HepG2 (cell line): ENCODE data around the gene ATG5. TPM values are rescaled to one million over a fixed set of nuclear protein-coding genes. Genes with fewer than 3 reads are reported as not detected.

ENCODE experiments used
- ATAC-seq: fragments of 200-7000 bp; cut with Tn5 transposase; 3 replicates; pipeline ENCODE4 v1.9.1; 2020; ENCODE audit warnings: mild to moderate bottlenecking, moderate library complexity
- BruUV-seq: library from RNA; stranded (reverse); fragments of 400-500 nt; replicated peaks from 2 replicates; lab custom pipeline; 2021; lab: Mats Ljungman, UMichigan
- CTCF ChIA-PET: fragments of 300-600 bp; formaldehyde crosslinking; extraction: SDS; loops from one replicate; lab custom pipeline; 2021; ENCODE audit warnings: low total read pairs, inconsistent platforms, low intra/inter-chr PET ratio; lab: Yijun Ruan, JAX
- POLR2A ChIA-PET: fragments of 350-600 bp; sonication (Branson Sonifier 250); formaldehyde crosslinking; loops from one replicate; lab custom pipeline; 2020; ENCODE audit warnings: antibody characterized with exemption, inconsistent platforms; lab: Yijun Ruan, JAX
- DNase-seq: peaks from one replicate; pipeline ENCODE4 v3.0.0-alpha.2; 2015; ENCODE audit warnings: low spot score
- FAIRE-seq: peaks from 3 replicates; lab custom pipeline; 2011; peaks lifted over from hg19 to GRCh38; lab: Jason Lieb, UNC
- H2AFZ ChIP-seq: one replicate; pipeline ENCODE4 v1.6.1; 2011; ENCODE audit warnings: low read length, inconsistent platforms
- H3K27ac ChIP-seq: fragments of 300-600 bp; 3 replicates; pipeline ENCODE4 v1.8.0; 2011; ENCODE audit warnings: mixed run types, mild to moderate bottlenecking, mixed read lengths, low read length, inconsistent platforms; ENCODE audit not compliant: insufficient read depth; ENCODE audit errors: extremely low read length
- H3K27me3 ChIP-seq, 2 experiments: fragments of 200-600 bp in 1 of 2; 2 replicates in 1 of 2; 3 replicates in 1 of 2; pipeline versions ENCODE4 v1.6.0 to v1.8.0; 2011; ENCODE audit warnings: low read length in 2 of 2, mild to moderate bottlenecking in 2 of 2, moderate library complexity in 2 of 2, inconsistent platforms in 1 of 2; ENCODE audit not compliant: insufficient read depth in 2 of 2, control insufficient read depth in 1 of 2
- H3K36me3 ChIP-seq, 2 experiments: fragments of 200-600 bp in 1 of 2; replicated peaks in 1 of 2; 2 replicates in 1 of 2; 3 replicates in 1 of 2; pipeline versions ENCODE4 v1.5.1 to v1.8.0; 2011; ENCODE audit warnings: low read length in 2 of 2, inconsistent platforms in 1 of 2; ENCODE audit not compliant: insufficient read depth in 2 of 2, control insufficient read depth in 1 of 2
- H3K4me1 ChIP-seq: 2 replicates; pipeline ENCODE4 v1.5.1; 2012; ENCODE audit warnings: low read length, inconsistent platforms; ENCODE audit not compliant: insufficient read depth
- H3K4me2 ChIP-seq: 2 replicates; pipeline ENCODE4 v1.6.0; 2011; ENCODE audit warnings: low read depth, low read length, inconsistent platforms
- H3K4me3 ChIP-seq, 3 experiments: fragments of 200-600 bp in 1 of 3; sonication (generic), shearing (Covaris generic) in 1 of 3; replicated peaks in 1 of 3; 2 replicates each; pipeline ENCODE4 v1.5.1; 2011 to 2016; ENCODE audit warnings: low read length in 3 of 3, inconsistent platforms in 2 of 3, low read depth in 2 of 3, mild to moderate bottlenecking in 2 of 3, control low read depth in 1 of 3, mixed read lengths in 1 of 3; ENCODE audit not compliant: insufficient read depth in 1 of 3
- H3K79me2 ChIP-seq: one replicate; pipeline ENCODE4 v1.6.1; 2011; ENCODE audit warnings: low read length, inconsistent platforms; ENCODE audit not compliant: insufficient read depth
- H3K9ac ChIP-seq: 2 replicates; pipeline ENCODE4 v1.6.0; 2011; ENCODE audit warnings: mild to moderate bottlenecking, low read depth, low read length, inconsistent platforms; ENCODE audit not compliant: insufficient read depth
- H3K9me3 ChIP-seq: 2 replicates; pipeline ENCODE4 v1.5.1; 2012; ENCODE audit warnings: mild to moderate bottlenecking, low read length
- H4K20me1 ChIP-seq: 2 replicates; pipeline ENCODE4 v1.6.0; 2011; ENCODE audit warnings: inconsistent platforms, mild to moderate bottlenecking, low read length, moderate library complexity; ENCODE audit not compliant: insufficient read depth
- ESRRA ChIP-seq: sonication (generic); formaldehyde crosslinking; IDR thresholded peaks from 2 replicates; pipeline ENCODE4 v1.5.1; 2020; ENCODE audit warnings: mild to moderate bottlenecking, low read depth, missing genetic modification reagents
- GFI1 ChIP-seq: sonication (generic); formaldehyde crosslinking; IDR thresholded peaks from 2 replicates; pipeline ENCODE4 v1.5.0; 2020; ENCODE audit warnings: missing genetic modification reagents, mild to moderate bottlenecking, borderline replicate concordance
- JUNB ChIP-seq: sonication (generic); formaldehyde crosslinking; IDR thresholded peaks from 2 replicates; pipeline ENCODE4 v1.8.0; 2022; ENCODE audit warnings: missing genetic modification reagents, mild to moderate bottlenecking, borderline replicate concordance
- THAP11 ChIP-seq: IDR thresholded peaks from 2 replicates; pipeline ENCODE4 v1.6.1; 2016; ENCODE audit warnings: missing biosample characterization, missing genetic modification reagents
- ZNF10 ChIP-seq: sonication (generic); formaldehyde crosslinking; IDR thresholded peaks from 2 replicates; pipeline ENCODE4 v1.4.0; 2020; ENCODE audit warnings: mild to moderate bottlenecking, low read depth, missing genetic modification reagents, borderline replicate concordance
- ZNF556 ChIP-seq: sonication (generic); formaldehyde crosslinking; IDR thresholded peaks from 2 replicates; pipeline ENCODE4 v1.4.0; 2020; ENCODE audit warnings: mild to moderate bottlenecking, missing genetic modification reagents, borderline replicate concordance
- ZNF749 ChIP-seq: sonication (generic); formaldehyde crosslinking; IDR thresholded peaks from 2 replicates; pipeline ENCODE4 v1.8.0; 2022; ENCODE audit warnings: mild to moderate bottlenecking, missing genetic modification reagents, moderate library complexity, borderline replicate concordance
- WGBS: methylation state at CpG from one replicate; pipeline ENCODE4 v1.1.6; 2017; ENCODE audit warnings: low lambda C conversion rate; 5-methylcytosine and 5-hydroxymethylcytosine counted together
- in situ Hi-C: cut with HindIII; loops from 2 replicates; pipeline ENCODE4 v1.10.0; 2017; ENCODE audit warnings: low pct_unique_long_range_greater_than_20kb; ENCODE audit not compliant: extremely low pct_ligation_motif_present
- intact Hi-C: fragments of 100-400 bp; cut with micrococcal nuclease; formaldehyde crosslinking; loops from one replicate; pipeline ENCODE4 v1.10.0; 2022; ENCODE audit not compliant: unreplicated experiment
- polyA plus RNA-seq, 8 experiments: library from polyadenylated mRNA; depleted of rRNA in 3 of 8; stranded (reverse) in 7 of 8; unstranded in 1 of 8; fragments of >200 nt; fragmentation: Illumina TruSeq in 4 of 8; extraction: Trizol in 4 of 8; gene quantifications; 2 replicates each; pipeline versions ENCODE4 v1.2.1 to v1.2.3, GENCODE V29; 2011 to 2016; ENCODE audit warnings: low read depth in 4 of 8, missing spikeins in 1 of 8, mixed read lengths in 1 of 8; ENCODE audit not compliant: insufficient read depth in 1 of 8
- total RNA-seq, 5 experiments: library from RNA; depleted of rRNA; stranded (reverse); fragments of >200 nt; fragmentation: Illumina TruSeq; extraction: Trizol; gene quantifications; 2 replicates each; pipeline ENCODE4 v1.2.3, GENCODE V29; 2016; ENCODE audit warnings: low read depth in 1 of 5
- TF ChIP-seq, protein P1 (sequence below): IDR thresholded peaks from 2 replicates; pipeline ENCODE4 v1.6.1; 2016; ENCODE audit warnings: low read depth, missing genetic modification reagents, missing compliant biosample characterization
- TF ChIP-seq, protein P2 (sequence below): IDR thresholded peaks from 2 replicates; pipeline ENCODE4 v1.6.1; 2018; ENCODE audit warnings: missing genetic modification reagents, mild to moderate bottlenecking, missing compliant biosample characterization
- TF ChIP-seq, protein P3 (sequence below): sonication (generic); formaldehyde crosslinking; IDR thresholded peaks from 2 replicates; pipeline ENCODE4 v1.4.0; 2020; ENCODE audit warnings: low read depth, missing genetic modification reagents

Gene ATG5
- total and polyA plus RNA-seq, 2 of the 13 experiments (the other 11 are each of a cell fraction or from before 2014, with no cell fraction given), result 21.3 to 48.0 TPM

DNA sequence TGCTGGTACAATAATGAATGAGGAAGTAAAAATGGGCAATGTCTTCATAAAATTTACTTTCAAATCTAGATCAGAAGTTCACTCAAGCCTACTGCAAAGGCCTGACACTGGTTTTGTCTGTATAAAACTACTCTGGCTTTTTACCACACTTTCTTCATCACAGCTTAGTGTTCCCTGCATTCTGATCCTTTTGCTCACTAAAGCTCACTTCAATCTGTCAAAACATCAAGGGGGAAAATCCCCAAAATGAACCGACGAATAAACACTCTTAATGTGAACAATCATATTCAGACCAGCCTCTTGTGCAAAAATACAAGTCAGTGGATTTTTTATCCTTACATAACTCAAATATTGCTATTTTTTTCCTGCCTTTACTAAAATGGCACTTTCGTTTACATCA is 140.9 kb downstream of the ATG5 start:
- BruUV-seq, result no TSS peak
- Histone ChIP-seq H3K36me3 (peaks cover 0 to 6% of the 10 kb centered on the region in 2 experiments; a peak in 2 of 5 replicates), H4K20me1 (no peaks in the 10 kb centered on the region), H3K4me1 (no peaks in the 10 kb centered on the region), H3K27me3 (no peaks in the 10 kb centered on the region), H3K4me2 (no peak overlapping the region), H3K4me3 (no peak overlapping the region), H3K9me3 (no peaks in the 10 kb centered on the region), H2AFZ (no peak overlapping the region), H3K79me2 (no peaks in the 10 kb centered on the region), H3K9ac (no peak overlapping the region), H3K27ac (no peak overlapping the region)
- in situ Hi-C loops, result no loop called here
- no peak for TF ChIP-seq ZNF749 (CRISPR knock-in tag)
- TF ChIP-seq, protein P1, sequence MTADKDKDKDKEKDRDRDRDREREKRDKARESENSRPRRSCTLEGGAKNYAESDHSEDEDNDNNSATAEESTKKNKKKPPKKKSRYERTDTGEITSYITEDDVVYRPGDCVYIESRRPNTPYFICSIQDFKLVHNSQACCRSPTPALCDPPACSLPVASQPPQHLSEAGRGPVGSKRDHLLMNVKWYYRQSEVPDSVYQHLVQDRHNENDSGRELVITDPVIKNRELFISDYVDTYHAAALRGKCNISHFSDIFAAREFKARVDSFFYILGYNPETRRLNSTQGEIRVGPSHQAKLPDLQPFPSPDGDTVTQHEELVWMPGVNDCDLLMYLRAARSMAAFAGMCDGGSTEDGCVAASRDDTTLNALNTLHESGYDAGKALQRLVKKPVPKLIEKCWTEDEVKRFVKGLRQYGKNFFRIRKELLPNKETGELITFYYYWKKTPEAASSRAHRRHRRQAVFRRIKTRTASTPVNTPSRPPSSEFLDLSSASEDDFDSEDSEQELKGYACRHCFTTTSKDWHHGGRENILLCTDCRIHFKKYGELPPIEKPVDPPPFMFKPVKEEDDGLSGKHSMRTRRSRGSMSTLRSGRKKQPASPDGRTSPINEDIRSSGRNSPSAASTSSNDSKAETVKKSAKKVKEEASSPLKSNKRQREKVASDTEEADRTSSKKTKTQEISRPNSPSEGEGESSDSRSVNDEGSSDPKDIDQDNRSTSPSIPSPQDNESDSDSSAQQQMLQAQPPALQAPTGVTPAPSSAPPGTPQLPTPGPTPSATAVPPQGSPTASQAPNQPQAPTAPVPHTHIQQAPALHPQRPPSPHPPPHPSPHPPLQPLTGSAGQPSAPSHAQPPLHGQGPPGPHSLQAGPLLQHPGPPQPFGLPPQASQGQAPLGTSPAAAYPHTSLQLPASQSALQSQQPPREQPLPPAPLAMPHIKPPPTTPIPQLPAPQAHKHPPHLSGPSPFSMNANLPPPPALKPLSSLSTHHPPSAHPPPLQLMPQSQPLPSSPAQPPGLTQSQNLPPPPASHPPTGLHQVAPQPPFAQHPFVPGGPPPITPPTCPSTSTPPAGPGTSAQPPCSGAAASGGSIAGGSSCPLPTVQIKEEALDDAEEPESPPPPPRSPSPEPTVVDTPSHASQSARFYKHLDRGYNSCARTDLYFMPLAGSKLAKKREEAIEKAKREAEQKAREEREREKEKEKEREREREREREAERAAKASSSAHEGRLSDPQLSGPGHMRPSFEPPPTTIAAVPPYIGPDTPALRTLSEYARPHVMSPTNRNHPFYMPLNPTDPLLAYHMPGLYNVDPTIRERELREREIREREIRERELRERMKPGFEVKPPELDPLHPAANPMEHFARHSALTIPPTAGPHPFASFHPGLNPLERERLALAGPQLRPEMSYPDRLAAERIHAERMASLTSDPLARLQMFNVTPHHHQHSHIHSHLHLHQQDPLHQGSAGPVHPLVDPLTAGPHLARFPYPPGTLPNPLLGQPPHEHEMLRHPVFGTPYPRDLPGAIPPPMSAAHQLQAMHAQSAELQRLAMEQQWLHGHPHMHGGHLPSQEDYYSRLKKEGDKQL (CRISPR knock-in tag), result no peak
- no peak for TF ChIP-seq GFI1
- TF ChIP-seq JUNB, result no peak
- TF ChIP-seq ZNF556, result no peak
- TF ChIP-seq ESRRA (CRISPR knock-in tag), result no peak
- TF ChIP-seq, protein P2, sequence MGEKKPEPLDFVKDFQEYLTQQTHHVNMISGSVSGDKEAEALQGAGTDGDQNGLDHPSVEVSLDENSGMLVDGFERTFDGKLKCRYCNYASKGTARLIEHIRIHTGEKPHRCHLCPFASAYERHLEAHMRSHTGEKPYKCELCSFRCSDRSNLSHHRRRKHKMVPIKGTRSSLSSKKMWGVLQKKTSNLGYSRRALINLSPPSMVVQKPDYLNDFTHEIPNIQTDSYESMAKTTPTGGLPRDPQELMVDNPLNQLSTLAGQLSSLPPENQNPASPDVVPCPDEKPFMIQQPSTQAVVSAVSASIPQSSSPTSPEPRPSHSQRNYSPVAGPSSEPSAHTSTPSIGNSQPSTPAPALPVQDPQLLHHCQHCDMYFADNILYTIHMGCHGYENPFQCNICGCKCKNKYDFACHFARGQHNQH (CRISPR knock-in tag), result no peak
- no peak for TF ChIP-seq ZNF10
- no peak for TF ChIP-seq THAP11 (CRISPR knock-in tag)
- TF ChIP-seq, protein P3, sequence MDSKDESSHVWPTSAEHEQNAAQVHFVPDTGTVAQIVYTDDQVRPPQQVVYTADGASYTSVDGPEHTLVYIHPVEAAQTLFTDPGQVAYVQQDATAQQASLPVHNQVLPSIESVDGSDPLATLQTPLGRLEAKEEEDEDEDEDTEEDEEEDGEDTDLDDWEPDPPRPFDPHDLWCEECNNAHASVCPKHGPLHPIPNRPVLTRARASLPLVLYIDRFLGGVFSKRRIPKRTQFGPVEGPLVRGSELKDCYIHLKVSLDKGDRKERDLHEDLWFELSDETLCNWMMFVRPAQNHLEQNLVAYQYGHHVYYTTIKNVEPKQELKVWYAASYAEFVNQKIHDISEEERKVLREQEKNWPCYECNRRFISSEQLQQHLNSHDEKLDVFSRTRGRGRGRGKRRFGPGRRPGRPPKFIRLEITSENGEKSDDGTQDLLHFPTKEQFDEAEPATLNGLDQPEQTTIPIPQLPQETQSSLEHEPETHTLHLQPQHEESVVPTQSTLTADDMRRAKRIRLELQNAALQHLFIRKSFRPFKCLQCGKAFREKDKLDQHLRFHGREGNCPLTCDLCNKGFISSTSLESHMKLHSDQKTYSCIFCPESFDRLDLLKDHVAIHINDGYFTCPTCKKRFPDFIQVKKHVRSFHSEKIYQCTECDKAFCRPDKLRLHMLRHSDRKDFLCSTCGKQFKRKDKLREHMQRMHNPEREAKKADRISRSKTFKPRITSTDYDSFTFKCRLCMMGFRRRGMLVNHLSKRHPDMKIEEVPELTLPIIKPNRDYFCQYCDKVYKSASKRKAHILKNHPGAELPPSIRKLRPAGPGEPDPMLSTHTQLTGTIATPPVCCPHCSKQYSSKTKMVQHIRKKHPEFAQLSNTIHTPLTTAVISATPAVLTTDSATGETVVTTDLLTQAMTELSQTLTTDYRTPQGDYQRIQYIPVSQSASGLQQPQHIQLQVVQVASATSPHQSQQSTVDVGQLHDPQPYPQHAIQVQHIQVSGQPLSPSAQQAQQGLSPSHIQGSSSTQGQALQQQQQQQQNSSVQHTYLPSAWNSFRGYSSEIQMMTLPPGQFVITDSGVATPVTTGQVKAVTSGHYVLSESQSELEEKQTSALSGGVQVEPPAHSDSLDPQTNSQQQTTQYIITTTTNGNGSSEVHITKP, result no peak
- DNase-seq (no peak), FAIRE-seq (no peak), ATAC-seq (no peak)
- WGBS, result 96% methylated on average over 3 of the region's 3 CpGs
- POLR2A ChIA-PET, result no interaction called here
- intact Hi-C loops, result no loop called here
- CTCF ChIA-PET, result no interaction called here
